Kasumi-1 (cell line): ENCODE measurements around the gene NCR3LG1.

Experiments
- DNase-seq, 2 experiments: peaks; one replicate each; lab custom pipeline; 2025; lab: John Stamatoyannopoulos, UW

The NCR3LG1 gene

GRCh38 chr11:17392872-17393271 lies 41.3 kb downstream of the NCR3LG1 start:
- no peak for DNase-seq

DNA sequence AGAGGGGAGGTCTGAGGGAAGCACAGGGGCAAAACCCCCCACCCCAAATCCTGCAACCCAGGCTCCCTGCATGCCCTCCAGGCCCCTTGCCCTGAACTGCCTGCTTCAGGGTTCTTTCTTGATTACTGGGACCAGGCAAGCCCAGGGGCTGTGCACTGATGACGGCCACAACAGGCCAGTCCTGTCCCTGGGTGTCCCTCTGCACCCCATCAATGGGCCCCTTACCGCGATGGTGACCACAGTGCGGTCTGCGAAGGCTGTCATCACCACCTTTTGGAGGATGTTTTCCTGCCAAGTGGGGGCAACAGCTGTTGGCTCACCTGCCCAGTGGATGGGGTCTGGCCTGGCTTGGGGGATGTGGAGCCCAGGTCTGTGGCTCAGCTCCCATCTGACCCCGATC lies 41.9 kb downstream of the NCR3LG1 start:
- DNase-seq = no peak

DNA sequence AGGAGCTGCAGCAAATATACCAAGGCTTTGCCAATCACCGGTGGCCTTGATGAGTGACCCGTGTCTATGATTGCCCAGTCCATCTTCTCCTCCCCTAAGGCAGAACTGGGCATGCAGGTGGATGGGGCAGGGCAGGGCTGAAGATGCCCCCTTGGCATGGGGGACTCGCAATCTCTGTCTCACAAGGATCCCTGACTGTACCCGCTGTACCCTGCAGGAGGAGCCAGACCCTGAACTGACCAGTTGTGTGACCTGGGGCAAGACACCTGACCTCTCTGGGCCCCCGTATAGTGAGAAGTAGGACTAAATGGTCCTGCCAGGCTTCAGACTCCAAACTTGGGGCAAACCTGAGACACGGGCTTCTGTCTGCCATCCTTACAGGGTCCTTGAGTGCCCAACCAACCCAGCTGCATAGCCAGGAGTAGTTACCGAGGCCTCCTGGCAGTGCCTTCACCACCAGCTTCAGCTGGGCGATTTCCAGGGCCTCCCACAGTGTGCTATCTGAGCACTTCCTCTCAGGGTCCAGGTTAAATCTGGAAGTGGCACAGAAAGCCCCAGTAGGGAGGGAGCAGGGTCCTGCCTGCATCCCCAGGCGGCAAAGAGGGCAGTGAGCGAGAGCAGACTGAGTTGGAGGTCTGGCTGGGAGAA lies 43.3 kb downstream of the NCR3LG1 start:
- no peak for DNase-seq

GRCh38 chr11:17395554-17395961 lies 44.0 kb downstream of the NCR3LG1 start:
- no peak for DNase-seq

- DNase-seq = no peak
Observed at GRCh38 chr11:17395978-17396377, 44.4 kb downstream of the NCR3LG1 start.

GRCh38 chr11:17396598-17397310 lies 45.2 kb downstream of the NCR3LG1 start:
- no peak for DNase-seq

DNA sequence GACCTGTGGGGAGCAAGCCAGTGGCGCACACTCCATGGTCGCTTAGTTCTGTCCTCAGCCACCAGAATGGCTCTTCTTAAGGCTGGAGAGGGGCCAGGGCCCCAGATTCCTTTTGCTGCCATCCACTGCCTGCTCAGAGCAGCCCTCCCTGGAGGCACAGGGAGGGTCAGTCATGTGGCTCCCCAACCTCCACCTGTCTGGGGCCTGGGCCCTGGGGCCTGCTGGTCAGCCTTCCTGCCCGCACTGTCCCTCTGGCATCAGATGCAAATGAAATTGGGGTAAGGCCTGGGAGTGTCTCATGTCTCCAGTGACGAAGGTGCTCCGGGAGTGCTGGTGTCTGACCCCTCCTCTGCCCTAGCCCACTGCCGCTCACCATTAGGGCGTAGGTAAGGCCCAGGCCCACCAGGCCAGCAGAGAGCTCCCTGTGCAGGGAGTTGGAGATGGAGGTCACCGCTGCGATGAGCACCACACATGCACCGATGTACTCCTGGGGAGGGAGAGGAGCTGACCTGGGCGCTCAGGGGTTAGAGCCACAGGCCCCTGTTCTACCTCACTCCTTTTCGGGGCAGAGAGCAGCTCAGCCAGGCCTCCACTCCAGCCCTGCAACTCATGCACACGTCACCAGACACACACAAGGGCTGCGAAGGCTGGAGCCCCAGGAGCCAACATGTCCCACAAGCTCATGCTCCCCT lies 45.9 kb downstream of the NCR3LG1 start:
- DNase-seq = no peak

DNA sequence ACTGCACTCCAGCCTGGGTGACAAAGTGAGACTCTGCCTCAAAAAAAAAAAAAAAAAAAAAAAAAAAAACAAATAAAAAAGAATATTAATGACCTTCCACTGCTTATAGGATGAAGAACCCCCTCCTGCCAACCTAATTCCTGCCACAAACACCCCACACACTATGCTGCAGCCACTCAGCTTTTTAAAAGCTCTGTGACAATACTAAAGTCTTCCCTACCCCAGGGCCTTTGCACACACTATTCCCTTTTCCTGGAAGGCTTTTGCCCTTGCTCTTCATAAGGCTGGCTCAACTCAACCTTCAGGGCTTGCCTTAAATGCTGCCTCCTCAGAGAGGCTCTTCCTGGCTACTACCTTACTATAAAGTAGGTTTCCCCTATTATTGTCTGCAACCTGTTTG lies 47.6 kb downstream of the NCR3LG1 start:
- DNase-seq = no peak

GRCh38 chr11:17400048-17400775 lies 48.6 kb downstream of the NCR3LG1 start:
- no peak for DNase-seq

DNA sequence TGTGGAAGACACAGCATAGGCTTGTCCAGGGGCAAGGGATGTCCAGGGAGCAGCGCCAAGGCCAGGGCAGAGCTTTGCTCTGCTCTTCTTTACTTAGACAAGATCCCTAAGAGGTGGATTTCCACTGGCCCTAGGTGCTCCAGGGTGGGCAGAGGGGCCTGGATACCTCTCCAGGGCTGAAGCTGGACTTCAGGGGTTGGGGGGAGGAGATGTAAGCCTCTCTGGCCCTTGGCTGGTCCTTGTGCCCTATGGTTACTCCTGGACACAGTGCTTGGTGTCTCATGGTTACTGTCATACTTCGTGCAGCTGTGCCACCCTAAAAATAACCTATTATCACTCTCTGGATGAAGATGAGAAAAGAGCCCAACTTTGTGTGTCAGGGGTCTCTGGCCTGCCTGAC lies 49.7 kb downstream of the NCR3LG1 start:
- DNase-seq = no peak

DNA sequence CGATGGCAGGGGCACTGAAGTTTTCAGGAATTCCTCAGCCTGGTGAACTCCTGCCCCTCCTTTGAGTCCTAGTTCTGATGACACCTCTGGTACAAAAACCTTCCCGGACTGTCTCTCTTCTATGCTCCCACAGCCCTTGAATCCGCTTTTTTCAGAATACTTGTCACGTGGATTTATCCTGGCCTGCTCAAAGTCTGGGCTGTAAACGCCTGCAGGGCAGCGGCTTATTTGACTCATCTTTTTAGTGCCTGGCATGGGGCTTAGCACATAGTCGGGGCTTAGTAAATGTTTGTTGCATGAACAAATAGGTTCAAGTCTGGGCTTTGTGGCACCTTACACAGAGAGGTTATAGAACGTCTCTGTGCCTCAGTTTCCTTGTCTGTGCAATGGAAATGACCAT lies 50.2 kb downstream of the NCR3LG1 start:
- no peak for DNase-seq

DNA sequence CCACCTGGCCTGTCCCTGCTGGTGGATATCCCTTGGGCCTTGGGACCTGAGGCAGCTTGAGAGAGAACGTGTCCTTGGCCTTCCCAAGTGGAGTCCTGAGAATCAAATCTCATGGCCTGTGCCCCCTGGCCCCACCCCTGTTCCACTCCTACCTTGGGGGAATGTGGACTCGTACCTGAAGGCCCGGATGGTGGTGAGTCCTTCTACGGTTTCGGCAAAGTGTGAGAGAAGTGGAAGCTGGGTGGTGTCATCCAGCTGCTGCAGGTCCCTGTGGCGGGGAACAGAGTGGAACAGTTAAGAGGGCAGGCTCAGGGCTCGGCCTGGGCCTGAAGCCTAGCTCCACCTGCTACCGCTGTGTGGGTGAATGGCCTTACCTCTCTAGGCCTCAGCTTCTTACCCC lies 50.9 kb downstream of the NCR3LG1 start:
- DNase-seq = no peak

- no peak for DNase-seq
Observed at GRCh38 chr11:17403980-17404759, 52.6 kb downstream of the NCR3LG1 start.

GRCh38 chr11:17405232-17406005 lies 53.8 kb downstream of the NCR3LG1 start:
- DNase-seq = no peak

GRCh38 chr11:17406082-17406817 lies 54.6 kb downstream of the NCR3LG1 start:
- no peak for DNase-seq

DNA sequence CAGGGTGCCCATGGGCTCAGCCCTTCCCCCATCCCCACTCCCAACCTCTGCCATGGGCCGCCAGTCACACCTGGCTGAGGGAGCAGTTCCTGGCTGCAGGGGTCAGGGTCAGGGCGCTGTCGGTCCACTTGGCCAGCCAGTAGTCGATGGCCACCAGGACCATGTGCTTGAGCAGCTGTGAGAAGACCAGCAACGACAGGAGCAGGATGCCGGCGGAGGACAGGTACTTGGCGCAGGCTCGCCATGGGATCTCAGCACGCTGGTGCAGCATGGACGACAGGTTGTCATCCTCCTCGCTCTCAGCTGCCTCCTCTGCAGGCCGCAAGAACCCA lies 55.2 kb downstream of the NCR3LG1 start:
- no peak for DNase-seq

DNA sequence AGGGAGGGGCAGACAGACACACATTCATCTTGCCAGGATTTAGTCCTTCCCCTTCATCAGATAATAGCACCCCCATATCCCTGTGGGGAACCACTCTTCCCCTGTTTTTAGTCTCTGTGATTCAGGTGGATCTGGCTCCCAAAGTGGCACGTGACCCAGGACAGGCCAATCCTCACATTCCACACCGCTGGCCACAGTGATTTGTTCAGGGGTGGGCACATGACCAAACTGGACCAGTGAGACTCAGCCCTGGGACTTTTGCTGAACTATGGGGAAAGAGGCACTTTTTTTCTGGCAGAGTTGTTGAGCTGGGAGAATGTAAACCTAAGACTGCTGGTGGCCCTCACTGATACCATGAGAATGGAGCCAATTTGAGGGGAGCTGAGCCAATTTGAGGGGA lies 56.0 kb downstream of the NCR3LG1 start:
- no peak for DNase-seq

DNA sequence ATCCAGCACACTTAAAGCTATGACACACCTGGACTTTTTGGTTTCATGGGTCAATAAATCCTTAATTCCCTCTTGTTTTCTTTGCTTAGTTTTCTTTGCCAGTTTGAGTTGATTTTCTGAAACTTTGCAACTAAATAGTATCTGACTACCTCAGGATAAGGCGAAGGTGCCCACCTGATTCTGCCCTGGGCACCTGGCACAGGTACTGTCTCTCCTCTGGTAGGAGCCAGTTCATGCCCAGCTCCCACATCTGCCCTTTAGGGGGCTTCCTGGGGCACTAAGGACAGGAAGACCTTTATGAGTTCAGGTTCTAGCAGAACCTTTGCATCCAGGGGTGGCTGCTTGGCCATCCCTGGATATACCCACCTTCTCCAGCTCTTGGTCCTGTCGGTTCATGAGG lies 56.4 kb downstream of the NCR3LG1 start:
- no peak for DNase-seq

DNA sequence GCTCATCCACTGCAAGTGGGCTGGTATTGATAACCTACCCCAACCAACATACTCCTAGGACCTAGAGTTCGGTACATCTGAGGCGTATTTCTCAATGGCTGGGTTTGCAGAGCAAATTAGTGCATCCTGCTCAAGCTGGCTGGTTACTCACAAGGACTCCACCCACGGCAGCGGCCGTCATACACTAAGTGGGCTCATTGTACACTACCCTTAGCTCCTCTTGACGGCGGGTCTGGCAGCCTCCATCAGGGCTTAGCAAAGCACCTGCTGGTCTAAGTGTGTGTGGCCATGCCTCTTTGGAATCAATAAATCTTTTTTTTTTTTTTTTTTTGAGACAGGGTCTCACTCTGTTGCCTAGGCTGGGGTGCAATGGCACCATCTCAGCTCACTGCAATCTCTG lies 57.0 kb downstream of the NCR3LG1 start:
- DNase-seq = no peak

DNA sequence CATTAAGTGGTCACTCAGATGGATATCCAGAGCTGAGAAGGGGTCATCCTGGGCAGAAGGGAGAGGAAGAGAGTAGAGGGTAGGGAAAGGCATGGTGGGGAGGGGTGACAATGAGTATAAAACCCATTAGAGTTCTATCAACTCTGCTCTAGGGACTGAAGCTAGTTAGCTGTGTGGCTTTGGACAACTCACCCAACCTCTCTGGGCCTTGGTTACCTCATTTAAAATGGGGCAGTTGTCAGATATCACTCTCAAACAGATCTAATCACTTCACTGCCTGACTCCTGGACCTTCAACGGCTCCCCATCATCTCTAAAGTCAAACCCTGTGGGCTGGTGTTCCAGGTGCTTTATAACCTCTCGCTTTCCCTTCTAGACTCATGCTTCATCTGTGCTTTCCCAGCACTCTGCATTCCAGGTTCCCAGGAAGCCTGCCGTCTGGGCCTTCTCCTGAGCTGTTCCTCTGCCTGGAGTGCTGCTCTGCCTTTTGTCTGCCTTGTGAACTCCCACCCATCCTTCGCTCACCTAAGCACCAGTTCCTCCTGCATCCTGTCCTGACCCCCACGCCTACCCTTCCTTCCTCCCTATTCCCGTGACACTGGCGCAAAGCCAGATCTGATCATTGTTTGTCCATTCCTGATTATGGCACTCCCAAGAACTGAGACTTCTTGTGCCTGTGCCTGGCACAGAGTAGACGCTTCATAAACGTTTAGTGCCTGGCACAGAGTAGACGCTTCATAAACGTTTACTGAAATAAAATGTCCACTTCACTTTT lies 59.2 kb downstream of the NCR3LG1 start:
- DNase-seq = no peak
